ENCODE data around the gene SLC35F4.

Gene SLC35F4

DNA sequence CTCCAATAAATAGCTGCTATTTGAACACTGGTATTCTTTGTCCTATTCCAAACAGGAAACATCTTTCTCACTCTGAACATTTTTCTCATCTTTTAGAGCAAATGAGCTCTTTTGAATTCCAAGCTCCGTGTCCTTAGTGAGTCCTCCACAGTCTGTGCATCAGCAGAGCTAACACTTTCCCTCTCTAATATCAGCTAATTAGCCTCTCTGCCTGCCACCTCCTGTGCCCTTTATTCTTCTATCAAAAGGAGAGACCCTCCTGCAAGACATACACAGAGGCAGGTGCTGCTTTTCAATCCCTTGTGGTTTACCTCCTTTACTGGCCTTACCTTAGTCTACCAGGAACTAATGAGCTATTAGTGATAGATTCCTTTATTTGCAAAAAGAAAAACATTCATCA, 178.5 kb downstream of the SLC35F4 start:
- no peak overlapping the region for H3K4me3 ChIP-seq (ENCODE audit: low read depth, low read length)
- TF ChIP-seq, protein P1, sequence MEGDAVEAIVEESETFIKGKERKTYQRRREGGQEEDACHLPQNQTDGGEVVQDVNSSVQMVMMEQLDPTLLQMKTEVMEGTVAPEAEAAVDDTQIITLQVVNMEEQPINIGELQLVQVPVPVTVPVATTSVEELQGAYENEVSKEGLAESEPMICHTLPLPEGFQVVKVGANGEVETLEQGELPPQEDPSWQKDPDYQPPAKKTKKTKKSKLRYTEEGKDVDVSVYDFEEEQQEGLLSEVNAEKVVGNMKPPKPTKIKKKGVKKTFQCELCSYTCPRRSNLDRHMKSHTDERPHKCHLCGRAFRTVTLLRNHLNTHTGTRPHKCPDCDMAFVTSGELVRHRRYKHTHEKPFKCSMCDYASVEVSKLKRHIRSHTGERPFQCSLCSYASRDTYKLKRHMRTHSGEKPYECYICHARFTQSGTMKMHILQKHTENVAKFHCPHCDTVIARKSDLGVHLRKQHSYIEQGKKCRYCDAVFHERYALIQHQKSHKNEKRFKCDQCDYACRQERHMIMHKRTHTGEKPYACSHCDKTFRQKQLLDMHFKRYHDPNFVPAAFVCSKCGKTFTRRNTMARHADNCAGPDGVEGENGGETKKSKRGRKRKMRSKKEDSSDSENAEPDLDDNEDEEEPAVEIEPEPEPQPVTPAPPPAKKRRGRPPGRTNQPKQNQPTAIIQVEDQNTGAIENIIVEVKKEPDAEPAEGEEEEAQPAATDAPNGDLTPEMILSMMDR (IDR thresholded peaks at IDR 0.05; ENCODE audit: borderline replicate concordance, insufficient read depth, low read depth, low read length), result no peak

DNA sequence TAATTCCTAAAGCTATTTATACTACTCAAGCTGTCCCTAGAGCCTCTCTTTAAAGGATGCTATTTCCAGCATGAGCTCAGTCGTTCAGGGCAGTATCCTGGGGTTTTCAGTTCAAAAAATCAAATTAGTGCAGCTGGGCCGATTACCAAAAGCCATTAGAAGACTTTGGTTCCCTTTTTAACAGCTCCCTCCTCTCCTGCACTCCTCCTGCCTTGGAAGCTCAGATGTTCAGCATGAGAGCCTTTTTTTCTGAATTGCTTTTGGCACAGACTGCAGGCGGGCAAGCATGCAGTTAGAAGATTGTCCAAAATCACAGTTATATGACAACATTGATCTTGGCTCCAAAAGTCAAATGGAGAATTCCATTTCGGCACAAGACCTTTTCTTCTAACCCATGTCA, 179.6 kb downstream of the SLC35F4 start:
- H3K4me3 ChIP-seq (ENCODE audit: low read depth, low read length), result no peak overlapping the region
- TF ChIP-seq, protein P1 (IDR thresholded peaks at IDR 0.05; ENCODE audit: borderline replicate concordance, insufficient read depth, low read depth, low read length), result no peak

DNA sequence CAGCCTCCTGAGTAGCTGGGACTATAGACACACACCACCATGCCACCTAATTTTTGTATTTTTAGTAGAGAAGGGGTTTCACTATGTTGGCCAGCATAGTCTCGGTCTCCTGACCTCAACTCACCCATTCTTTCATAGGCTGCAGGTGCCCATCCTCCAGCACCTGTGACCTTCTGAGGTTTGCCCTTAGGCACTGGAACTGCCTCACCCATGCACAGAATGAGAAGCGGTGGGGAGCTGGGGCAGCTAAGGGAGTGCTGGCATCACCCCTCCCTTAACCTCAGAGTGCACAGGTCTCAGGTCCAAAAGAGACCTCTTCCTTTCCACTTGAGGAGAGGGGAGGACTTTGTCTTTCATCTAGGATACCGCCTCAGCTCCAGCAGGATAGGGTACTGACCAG, 194.9 kb downstream of the SLC35F4 start:
- H3K4me3 ChIP-seq (ENCODE audit: low read depth, low read length), result no peak overlapping the region
- TF ChIP-seq, protein P1 (IDR thresholded peaks at IDR 0.05; ENCODE audit: borderline replicate concordance, insufficient read depth, low read depth, low read length), result no peak

DNA sequence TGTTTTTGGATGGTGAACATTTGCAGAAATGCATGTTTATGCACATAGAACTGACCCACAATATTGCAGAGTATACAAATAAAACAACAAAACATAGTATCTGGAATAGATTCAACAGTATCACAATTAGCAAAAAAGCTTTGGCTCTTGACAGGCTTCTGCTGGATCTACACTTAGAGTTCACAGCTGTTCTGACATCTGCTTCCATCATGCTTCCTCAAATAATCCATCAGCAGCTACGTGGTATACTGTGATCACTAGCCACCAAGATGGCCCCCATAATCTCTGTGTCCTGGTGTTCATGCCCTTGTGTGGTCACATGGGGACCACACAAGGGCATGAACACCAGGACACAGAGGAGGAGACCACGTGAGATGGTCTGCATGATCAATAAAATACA, 205.7 kb downstream of the SLC35F4 start:
- TF ChIP-seq, protein P1 (IDR thresholded peaks at IDR 0.05; ENCODE audit: borderline replicate concordance, insufficient read depth, low read depth, low read length), result no peak
- H3K4me3 ChIP-seq (ENCODE audit: low read depth, low read length), result no peak overlapping the region

DNA sequence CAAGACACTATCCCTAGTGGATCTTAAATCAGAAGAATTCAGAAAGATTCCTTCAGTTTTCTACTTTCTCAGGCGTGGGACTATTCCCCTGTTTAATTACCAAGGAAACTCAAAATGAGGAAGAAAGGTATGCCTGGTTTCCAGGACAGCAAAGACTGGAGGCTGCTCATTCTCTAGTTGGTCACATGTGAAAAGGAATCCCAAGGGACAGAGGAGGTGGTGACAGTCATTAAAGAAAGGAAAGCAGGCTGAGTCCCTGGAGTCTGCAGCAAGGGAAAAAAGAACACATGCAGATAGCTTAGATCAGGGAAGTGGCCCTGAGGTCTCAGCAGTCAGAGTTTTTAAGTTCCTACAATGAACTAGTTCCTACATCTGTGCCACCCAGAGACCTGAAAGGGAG, 206.8 kb downstream of the SLC35F4 start:
- H3K4me3 ChIP-seq (ENCODE audit: low read depth, low read length), result no peak overlapping the region
- TF ChIP-seq, protein P1 (IDR thresholded peaks at IDR 0.05; ENCODE audit: borderline replicate concordance, insufficient read depth, low read depth, low read length), result no peak

DNA sequence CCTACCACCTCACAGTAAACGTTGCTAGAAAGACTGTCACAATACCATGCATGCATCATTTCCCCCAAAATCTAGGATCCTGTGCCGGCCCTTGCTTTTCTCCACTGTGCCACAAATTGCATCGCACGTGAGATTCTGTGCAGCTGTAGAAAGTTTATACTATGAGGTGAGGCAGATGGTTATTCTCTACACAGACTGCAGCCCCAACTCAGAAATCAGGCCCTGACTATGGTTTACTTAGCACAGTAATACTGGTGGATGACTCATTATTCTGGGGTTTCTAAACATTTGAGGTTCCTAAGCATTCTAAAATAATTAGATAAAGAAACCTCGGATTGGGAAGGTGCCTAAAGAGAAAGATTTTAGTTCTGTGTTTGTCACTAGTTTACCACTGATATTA, 208.4 kb downstream of the SLC35F4 start:
- TF ChIP-seq, protein P1 (IDR thresholded peaks at IDR 0.05; ENCODE audit: borderline replicate concordance, insufficient read depth, low read depth, low read length), result no peak

DNA sequence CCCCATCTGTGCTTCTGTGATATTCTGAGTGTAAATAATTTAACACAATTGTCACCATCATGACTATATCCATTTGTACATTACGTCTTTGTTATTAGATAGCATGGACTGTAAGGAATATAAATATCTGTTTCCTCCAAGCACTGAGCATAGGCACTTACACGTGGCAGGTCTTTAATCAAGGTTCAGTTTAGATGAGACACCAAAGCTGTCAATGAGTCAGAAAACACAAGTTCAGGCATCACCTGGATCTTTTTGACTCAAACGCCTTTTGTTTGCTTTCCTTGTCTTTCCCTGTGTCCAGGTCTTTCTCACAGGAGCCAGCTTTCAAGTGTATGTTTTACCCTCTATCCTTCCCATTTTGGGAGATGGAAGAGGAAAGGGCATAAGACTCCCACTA, 209.0 kb downstream of the SLC35F4 start:
- H3K4me3 ChIP-seq (ENCODE audit: low read depth, low read length), result no peak overlapping the region
- TF ChIP-seq, protein P1 (IDR thresholded peaks at IDR 0.05; ENCODE audit: borderline replicate concordance, insufficient read depth, low read depth, low read length), result no peak

More for the DNA sequence above, 208.4 kb downstream of the SLC35F4 start:
- H3K4me3 ChIP-seq (ENCODE audit: low read depth, low read length), result no peak overlapping the region

Measured in GM12875 (cell line).